UCSD-AML1 (cell line): ENCODE measurements around the gene TM9SF1.

Experiments
- DNase-seq: peaks from one replicate; lab custom pipeline; 2025; ENCODE audit not compliant: unreplicated experiment; lab: John Stamatoyannopoulos, UW

Gene TM9SF1

GRCh38 chr14:24197056-24197450, 1.8 kb upstream of the TM9SF1 start:
- no peak for DNase-seq

- no peak for DNase-seq
Measured at GRCh38 chr14:24196071-24197055, 1.1 kb upstream of the TM9SF1 start.

- DNase-seq: no peak
Measured at GRCh38 chr14:24194873-24195185, 412 bp downstream of the TM9SF1 start.

DNA sequence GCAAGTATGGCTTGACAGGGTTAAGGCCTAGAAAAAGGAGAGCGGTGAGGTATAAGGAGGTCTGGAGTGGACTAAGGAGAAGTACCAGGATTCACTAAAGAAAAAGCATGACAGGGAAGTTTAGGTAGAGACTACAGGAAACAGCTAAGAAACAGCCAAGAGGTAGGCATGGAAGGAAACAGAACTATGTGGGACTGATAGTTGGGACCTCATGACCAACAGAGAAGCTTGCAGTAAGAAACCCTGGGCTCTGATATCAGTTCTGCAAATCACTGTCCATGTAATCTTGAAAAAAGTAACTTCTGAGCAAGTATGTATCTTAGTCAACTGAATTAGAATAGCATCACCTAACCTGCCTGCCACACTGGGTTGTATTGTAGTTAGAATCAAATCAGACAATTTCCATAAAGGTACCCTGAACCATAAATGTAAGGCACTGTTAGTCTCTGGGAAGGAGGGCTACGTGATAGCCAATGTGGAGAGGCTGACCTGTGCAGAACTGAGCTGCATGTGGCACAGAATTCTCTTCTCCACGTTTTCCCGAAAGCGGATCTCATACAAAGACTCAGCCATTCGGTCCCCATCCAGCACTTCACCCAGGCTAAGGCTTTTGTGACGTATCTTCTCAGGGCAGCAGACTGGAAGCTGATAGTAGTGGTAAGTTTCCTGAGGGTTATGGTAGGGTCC, 912 bp downstream of the TM9SF1 start:
- no peak for DNase-seq

DNA sequence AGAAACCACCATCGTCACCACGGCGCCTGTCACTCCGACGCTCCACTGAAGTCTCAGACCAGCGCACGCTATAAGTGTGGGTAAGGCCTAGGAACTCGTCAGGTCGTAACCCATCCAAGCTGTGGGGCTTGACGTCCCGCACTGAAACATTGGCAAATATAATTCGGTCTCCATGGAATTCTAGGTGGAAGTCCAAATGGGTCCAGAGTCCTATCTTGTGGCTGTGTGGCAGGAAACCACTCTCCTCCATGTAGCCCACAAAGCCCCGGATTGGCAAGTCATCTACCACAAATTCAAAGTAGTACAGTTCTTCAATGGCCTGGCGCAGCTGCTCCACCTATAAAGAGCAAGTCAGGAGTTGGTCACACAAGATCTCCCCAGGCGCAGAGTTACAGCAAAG, 2.3 kb downstream of the TM9SF1 start:
- DNase-seq: no peak

- DNase-seq: no peak
Measured at GRCh38 chr14:24190416-24190815, 4.8 kb downstream of the TM9SF1 start.

DNA sequence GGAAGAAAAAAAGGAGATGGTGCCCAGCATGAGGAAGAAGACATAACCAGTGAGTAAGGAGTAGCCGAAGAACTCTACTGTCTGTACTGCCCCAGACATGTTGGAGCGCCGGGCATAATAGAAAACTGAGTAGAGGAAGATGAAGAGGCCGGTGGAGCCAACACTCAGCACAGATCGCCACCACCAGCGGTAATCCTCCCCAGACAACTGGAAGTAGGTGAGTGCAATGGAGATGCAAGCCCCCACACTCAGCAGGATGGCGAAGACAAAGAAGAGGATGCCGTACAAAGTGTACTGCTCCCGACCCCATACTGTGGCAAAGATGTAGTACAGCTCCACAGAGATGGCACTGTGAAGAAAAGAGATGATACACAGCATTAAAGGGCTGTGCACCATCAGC, 5.8 kb downstream of the TM9SF1 start:
- no peak for DNase-seq

GRCh38 chr14:24189059-24189375, 6.2 kb downstream of the TM9SF1 start:
- no peak for DNase-seq

DNA sequence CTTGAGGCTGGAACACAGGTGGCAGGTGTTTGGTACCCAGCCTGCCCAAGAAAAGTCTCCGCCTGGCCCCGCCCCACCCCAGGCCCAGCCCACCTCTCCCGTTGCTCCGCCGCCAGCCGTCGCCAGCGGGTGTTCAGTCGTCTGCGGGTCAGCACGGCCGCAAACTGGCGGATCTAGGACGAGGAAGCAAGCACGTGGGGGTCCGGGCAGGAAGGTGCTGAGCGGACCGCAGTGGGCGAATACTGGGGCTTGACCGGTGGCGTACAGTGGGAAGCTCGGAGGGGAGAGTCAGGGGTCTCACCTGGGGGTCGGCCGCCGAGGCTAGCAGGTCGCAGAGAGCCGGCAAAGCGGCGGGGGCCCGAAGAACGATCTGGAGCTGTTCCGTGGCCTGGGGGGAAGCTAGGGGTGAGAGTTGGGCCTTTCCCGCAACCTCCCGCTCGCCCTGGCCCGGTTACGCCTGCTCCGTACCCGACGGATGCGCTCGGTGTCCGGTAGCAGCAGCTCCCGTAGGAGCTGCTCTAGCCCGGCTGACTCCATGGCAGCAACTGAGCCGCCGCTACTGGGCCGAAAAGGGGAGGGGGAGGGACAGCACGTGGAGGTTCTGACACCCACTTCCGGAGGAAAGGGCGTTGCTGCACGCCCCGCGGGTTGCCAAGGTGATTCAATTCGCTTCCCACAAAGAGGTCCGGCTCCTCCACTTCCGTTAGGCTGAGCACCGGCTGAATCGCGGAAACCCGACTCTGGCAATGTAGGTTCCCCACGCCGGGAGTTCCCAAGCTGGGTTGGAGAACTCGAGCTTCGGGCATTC, 6.8 kb downstream of the TM9SF1 start, which contains the start of gene IPO4:
TSS of gene IPO4 (minus strand) at position 566 of the 808 bp plus-strand sequence. CDS start at position 537, 29 bp downstream.
- peak; percentile 94 for DNase-seq

GRCh38 chr14:24187539-24187915, 7.7 kb downstream of the TM9SF1 start:
- DNase-seq: no peak

DNA sequence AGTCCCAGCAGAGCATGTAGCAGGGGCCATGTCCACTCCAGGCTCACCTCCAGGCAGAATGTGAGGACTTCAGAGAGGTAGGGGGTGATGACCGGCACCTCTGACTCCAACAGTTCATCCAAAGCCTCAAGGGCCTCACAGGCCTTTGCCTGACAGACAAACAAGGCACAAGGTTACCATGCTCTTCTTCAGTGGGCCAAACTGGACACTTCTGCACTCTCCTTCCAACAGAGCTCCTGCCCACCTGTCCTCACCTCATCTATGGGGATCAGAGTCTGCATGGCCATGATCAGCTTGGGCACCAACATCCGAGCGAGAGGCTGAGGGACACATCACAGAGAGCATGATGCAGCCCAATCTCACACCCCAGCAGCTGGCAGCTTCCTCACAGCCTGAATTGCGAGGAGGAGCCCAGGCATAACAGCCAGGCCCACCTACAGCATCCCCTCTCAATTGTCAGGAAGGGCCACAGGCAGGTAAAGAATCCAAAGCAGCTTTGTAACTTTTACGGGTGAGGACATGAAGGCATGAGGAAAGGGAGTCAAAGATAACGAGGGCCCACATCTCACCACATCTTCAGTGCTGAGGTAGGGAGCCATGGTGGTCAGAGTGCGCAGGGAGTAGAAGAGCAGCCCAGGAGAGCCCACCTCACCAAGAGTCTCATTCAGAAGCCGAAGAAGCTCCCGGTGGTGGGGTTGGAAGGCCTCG, 8.3 kb downstream of the TM9SF1 start:
- no peak for DNase-seq

GRCh38 chr14:24185741-24186140, 9.5 kb downstream of the TM9SF1 start:
- no peak for DNase-seq

GRCh38 chr14:24185026-24185425, 10.2 kb downstream of the TM9SF1 start:
- DNase-seq: no peak

GRCh38 chr14:24184104-24184970, 10.9 kb downstream of the TM9SF1 start:
- DNase-seq: no peak

DNA sequence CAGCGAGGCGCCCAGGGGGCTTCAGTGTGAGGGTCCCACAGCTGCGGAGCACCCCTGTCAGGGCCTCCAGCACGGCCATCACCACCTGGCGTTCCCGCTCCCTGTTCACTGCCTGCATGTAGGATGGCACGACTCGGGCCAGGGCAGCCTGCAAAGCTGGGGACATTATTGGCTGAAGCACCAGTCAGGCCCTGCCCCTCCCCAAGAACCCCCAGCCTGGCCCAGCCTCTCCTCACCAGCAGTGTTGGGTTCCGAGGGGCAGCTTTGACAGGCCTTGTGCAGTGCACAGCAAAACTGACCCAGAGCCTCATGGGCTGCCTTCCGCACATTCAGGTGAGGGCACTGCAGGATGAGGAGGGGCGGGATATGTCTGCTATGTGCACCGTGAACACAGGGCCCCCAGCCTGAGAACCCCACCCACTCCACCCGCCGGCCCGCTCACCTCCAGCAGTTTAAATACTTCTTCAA, 12.2 kb downstream of the TM9SF1 start:
- DNase-seq: no peak

DNA sequence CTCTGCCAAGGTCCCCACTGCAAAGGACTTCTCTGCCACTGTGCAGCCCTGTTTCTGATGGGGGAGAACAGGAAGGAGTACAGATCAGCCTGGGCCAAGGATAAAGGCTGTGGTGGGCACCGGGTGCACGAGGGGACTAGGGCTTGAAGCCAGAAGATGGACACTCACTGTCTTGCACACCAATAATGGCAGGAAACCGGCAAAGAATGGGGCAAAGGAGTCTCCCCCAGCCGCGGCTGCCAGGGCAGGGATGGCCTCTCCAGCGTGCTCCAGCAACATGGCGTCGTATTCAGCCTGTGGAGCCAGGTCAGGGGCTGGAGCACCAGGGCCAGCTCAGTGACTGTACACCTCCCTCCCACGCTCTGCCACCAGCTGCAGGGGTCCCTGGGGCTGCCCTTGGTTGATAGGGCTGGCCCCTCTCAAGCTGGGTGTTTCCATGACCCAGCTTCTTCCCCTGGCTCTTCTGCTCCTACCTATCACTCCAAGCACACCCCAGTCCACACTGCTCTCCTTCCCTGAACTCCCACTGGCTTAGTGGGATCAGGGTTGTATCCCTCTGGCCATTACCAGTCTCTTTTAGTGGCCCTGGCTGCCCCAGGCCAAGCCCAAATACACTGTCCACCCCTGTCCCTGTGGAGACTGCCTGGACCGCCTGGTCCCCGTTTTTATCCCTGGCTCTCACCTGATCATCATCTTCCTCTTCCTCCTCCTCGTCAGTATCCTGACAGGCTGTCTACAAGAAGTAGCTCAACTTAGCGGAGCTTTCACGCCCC, 12.9 kb downstream of the TM9SF1 start:
- no peak for DNase-seq

DNA sequence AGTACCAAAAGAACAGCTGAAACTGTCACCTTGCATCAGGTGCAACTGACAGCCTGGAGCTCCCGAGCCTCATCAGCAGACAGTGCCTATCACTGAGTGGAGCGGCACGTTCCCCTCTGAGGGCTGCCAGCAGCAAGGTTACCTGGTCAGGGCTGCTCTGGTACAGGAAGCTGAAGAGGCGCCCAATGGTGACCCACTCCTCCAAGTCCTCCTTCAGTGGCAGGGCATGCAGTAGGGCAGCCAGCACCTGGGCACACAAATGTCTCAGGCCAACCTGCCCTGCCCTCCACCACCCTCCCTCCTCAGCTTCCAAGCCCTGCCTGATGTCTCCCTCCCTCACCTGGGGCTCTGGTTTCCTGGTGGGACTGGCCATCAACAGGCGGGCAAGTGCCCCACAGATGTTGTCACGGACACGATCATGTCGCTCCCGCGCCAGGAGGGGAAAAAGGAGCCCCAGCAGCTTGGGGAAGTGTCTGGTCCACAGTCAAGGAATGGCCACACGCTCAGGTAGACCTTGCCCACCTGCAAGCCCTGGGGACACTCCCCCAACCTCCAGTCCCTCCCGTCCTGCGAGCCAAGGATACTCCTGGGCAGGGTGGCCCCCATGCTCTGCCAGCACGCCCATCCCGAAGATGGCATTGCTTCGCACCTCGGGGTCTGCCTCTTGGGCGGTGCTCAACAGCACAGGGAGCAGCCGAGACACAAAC, 13.7 kb downstream of the TM9SF1 start:
- no peak for DNase-seq

DNA sequence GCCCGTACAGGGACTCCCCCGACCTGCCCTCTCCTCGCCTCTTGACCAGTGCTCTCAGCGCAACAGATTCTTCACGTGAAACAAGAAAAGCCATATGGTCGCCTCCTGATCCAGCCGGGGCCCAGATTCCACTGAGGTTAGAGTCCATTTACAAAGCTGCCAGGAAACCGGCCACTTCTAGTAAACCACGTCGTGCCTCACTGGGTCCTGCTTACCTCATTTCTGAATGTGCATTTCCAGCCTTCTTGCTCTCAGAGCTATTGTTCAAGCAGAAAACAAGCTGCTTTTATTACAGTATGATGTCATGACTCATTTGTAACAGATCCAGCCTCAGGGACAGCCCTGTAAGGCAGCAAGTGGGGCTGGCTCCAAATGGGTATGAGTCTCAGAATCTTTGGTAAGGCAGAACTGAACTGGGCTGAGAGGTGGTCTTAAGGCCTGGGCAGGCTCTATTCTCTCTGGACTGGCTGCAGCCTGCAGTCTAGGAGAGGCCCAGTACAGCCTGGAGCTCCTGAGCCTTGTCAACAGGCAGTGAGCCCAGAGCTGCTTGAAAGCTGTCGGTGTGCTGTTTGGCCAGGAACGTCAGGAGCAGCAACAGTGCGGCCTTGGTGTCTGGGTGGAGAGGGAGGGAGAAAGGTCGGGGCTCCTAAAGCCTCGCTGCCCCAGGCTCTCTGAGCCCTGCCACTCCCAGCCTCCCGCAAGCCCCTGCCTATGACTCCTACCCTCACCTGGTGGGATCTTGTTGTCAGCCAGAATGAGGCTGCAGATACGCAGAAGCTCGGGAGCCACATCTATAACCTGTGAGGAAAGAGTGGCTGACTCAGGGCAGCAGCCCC, 15.1 kb downstream of the TM9SF1 start:
- DNase-seq: no peak
